ENCODE results near the gene PRDM2. TPM values are rescaled to one million over a fixed set of nuclear protein-coding genes. Genes with fewer than 3 reads are reported as not detected.

The PRDM2 gene
- total RNA-seq, 1 experiment from 2014 or later, result 36.0 TPM

- peak overlapping the region; percentile 51 for H3K4me2 ChIP-seq (ENCODE audit: low read depth, low read length, poor library complexity, severe bottlenecking)
- H3K4me1 ChIP-seq (ENCODE audit: low read length), result peaks cover 50% of the 10 kb centered on the region
- H3K9ac ChIP-seq (ENCODE audit: low read length), result peak overlapping the region; percentile 38
- peaks cover 11% of the 10 kb centered on the region for H4K20me1 ChIP-seq (ENCODE audit: insufficient read depth, low read depth, low read length)
- no peaks in the 10 kb centered on the region for H3K9me2 ChIP-seq (replicated peaks; ENCODE audit: insufficient read depth, low read length)
- H2AFZ ChIP-seq (ENCODE audit: low read length), result peak overlapping the region; percentile 81
- no peaks in the 10 kb centered on the region for H3K79me2 ChIP-seq (ENCODE audit: low read length)
- no peaks in the 10 kb centered on the region for H3K9me3 ChIP-seq (ENCODE audit: low read length)
- DNase-seq, result peak; percentile 86
- no peaks in the 10 kb centered on the region for H3K27me3 ChIP-seq (ENCODE audit: low read length)
- peak overlapping the region; percentile 27 for H3K4me3 ChIP-seq (ENCODE audit: low read length)
- H3K27ac ChIP-seq (ENCODE audit: low read length), result peak overlapping the region; percentile 40
- H3K36me3 ChIP-seq (ENCODE audit: insufficient read depth, low read length), result no peaks in the 10 kb centered on the region
Observed at GRCh38 chr1:13730751-13731482, 30.9 kb downstream of the PRDM2 start.

GRCh38 chr1:13731897-13732296, 31.9 kb downstream of the PRDM2 start:
- peaks cover 50% of the 10 kb centered on the region for H3K4me1 ChIP-seq (ENCODE audit: low read length)
- no peak overlapping the region for H3K4me3 ChIP-seq (ENCODE audit: low read length)
- H2AFZ ChIP-seq (ENCODE audit: low read length), result no peak overlapping the region
- H3K9me3 ChIP-seq (ENCODE audit: low read length), result no peaks in the 10 kb centered on the region
- H3K79me2 ChIP-seq (ENCODE audit: low read length), result no peaks in the 10 kb centered on the region
- no peaks in the 10 kb centered on the region for H3K36me3 ChIP-seq (ENCODE audit: insufficient read depth, low read length)
- H3K9me2 ChIP-seq (replicated peaks; ENCODE audit: insufficient read depth, low read length), result no peaks in the 10 kb centered on the region
- no peak for DNase-seq
- H4K20me1 ChIP-seq (ENCODE audit: insufficient read depth, low read depth, low read length), result peaks cover 1% of the 10 kb centered on the region; the same call in 1 of the 2 replicates
- no peak overlapping the region for H3K27ac ChIP-seq (ENCODE audit: low read length)
- H3K27me3 ChIP-seq (ENCODE audit: low read length), result no peaks in the 10 kb centered on the region
- no peak overlapping the region for H3K9ac ChIP-seq (ENCODE audit: low read length)
- no peak overlapping the region for H3K4me2 ChIP-seq (ENCODE audit: low read depth, low read length, poor library complexity, severe bottlenecking)

GRCh38 chr1:13732971-13733667, 33.1 kb downstream of the PRDM2 start:
- no peaks in the 10 kb centered on the region for H3K27me3 ChIP-seq (ENCODE audit: low read length)
- H3K4me1 ChIP-seq (ENCODE audit: low read length), result peaks cover 54% of the 10 kb centered on the region
- no peaks in the 10 kb centered on the region for H3K36me3 ChIP-seq (ENCODE audit: insufficient read depth, low read length)
- H3K4me2 ChIP-seq (ENCODE audit: low read depth, low read length, poor library complexity, severe bottlenecking), result no peak overlapping the region
- no peaks in the 10 kb centered on the region for H3K9me2 ChIP-seq (replicated peaks; ENCODE audit: insufficient read depth, low read length)
- H3K27ac ChIP-seq (ENCODE audit: low read length), result no peak overlapping the region
- H4K20me1 ChIP-seq (ENCODE audit: insufficient read depth, low read depth, low read length), result no peaks in the 10 kb centered on the region
- H3K79me2 ChIP-seq (ENCODE audit: low read length), result no peaks in the 10 kb centered on the region
- H3K9ac ChIP-seq (ENCODE audit: low read length), result no peak overlapping the region
- no peaks in the 10 kb centered on the region for H3K9me3 ChIP-seq (ENCODE audit: low read length)
- no peak for DNase-seq
- H3K4me3 ChIP-seq (ENCODE audit: low read length), result no peak overlapping the region
- no peak overlapping the region for H2AFZ ChIP-seq (ENCODE audit: low read length)

- no peak overlapping the region for H2AFZ ChIP-seq (ENCODE audit: low read length)
- no peaks in the 10 kb centered on the region for H3K9me2 ChIP-seq (replicated peaks; ENCODE audit: insufficient read depth, low read length)
- no peak overlapping the region for H3K4me2 ChIP-seq (ENCODE audit: low read depth, low read length, poor library complexity, severe bottlenecking)
- H3K9ac ChIP-seq (ENCODE audit: low read length), result no peak overlapping the region
- no peaks in the 10 kb centered on the region for H3K27me3 ChIP-seq (ENCODE audit: low read length)
- peaks cover 50% of the 10 kb centered on the region for H3K4me1 ChIP-seq (ENCODE audit: low read length)
- no peak overlapping the region for H3K27ac ChIP-seq (ENCODE audit: low read length)
- no peak overlapping the region for H3K4me3 ChIP-seq (ENCODE audit: low read length)
- no peaks in the 10 kb centered on the region for H3K79me2 ChIP-seq (ENCODE audit: low read length)
- H3K36me3 ChIP-seq (ENCODE audit: insufficient read depth, low read length), result no peaks in the 10 kb centered on the region
- DNase-seq, result no peak
- no peaks in the 10 kb centered on the region for H3K9me3 ChIP-seq (ENCODE audit: low read length)
- no peaks in the 10 kb centered on the region for H4K20me1 ChIP-seq (ENCODE audit: insufficient read depth, low read depth, low read length)
Observed at GRCh38 chr1:13733711-13734110, 33.7 kb downstream of the PRDM2 start.

GRCh38 chr1:13735168-13735930, 35.4 kb downstream of the PRDM2 start:
- no peak for DNase-seq
- Histone ChIP-seq H3K27ac (ENCODE audit: low read length) (no peak overlapping the region), H4K20me1 (ENCODE audit: insufficient read depth, low read depth, low read length) (no peaks in the 10 kb centered on the region), H3K4me3 (ENCODE audit: low read length) (no peak overlapping the region), H3K9me2 (replicated peaks; ENCODE audit: insufficient read depth, low read length) (no peaks in the 10 kb centered on the region), H3K4me1 (ENCODE audit: low read length) (peaks cover 40% of the 10 kb centered on the region), H3K9ac (ENCODE audit: low read length) (no peak overlapping the region), H3K9me3 (ENCODE audit: low read length) (no peaks in the 10 kb centered on the region), H3K27me3 (ENCODE audit: low read length) (no peaks in the 10 kb centered on the region), H3K36me3 (ENCODE audit: insufficient read depth, low read length) (no peaks in the 10 kb centered on the region), H3K4me2 (ENCODE audit: low read depth, low read length, poor library complexity, severe bottlenecking) (no peak overlapping the region), H2AFZ (ENCODE audit: low read length) (no peak overlapping the region), H3K79me2 (ENCODE audit: low read length) (no peaks in the 10 kb centered on the region)

- Histone ChIP-seq H2AFZ (ENCODE audit: low read length) (no peak overlapping the region), H3K9me3 (ENCODE audit: low read length) (no peaks in the 10 kb centered on the region), H3K4me3 (ENCODE audit: low read length) (no peak overlapping the region), H4K20me1 (ENCODE audit: insufficient read depth, low read depth, low read length) (no peaks in the 10 kb centered on the region), H3K9me2 (replicated peaks; ENCODE audit: insufficient read depth, low read length) (no peaks in the 10 kb centered on the region), H3K9ac (ENCODE audit: low read length) (no peak overlapping the region), H3K4me1 (ENCODE audit: low read length) (peaks cover 24% of the 10 kb centered on the region), H3K27me3 (ENCODE audit: low read length) (no peaks in the 10 kb centered on the region), H3K27ac (ENCODE audit: low read length) (no peak overlapping the region), H3K79me2 (ENCODE audit: low read length) (no peaks in the 10 kb centered on the region), H3K4me2 (ENCODE audit: low read depth, low read length, poor library complexity, severe bottlenecking) (no peak overlapping the region), H3K36me3 (ENCODE audit: insufficient read depth, low read length) (no peaks in the 10 kb centered on the region)
- DNase-seq, result no peak
Observed at GRCh38 chr1:13737398-13737797, 37.4 kb downstream of the PRDM2 start.

GRCh38 chr1:13746342-13746741, 46.4 kb downstream of the PRDM2 start:
- Histone ChIP-seq H3K36me3 (ENCODE audit: insufficient read depth, low read length) (no peaks in the 10 kb centered on the region), H3K27me3 (ENCODE audit: low read length) (no peaks in the 10 kb centered on the region), H3K79me2 (ENCODE audit: low read length) (peaks cover 17% of the 10 kb centered on the region), H3K4me2 (ENCODE audit: low read depth, low read length, poor library complexity, severe bottlenecking) (no peak overlapping the region), H3K9me2 (replicated peaks; ENCODE audit: insufficient read depth, low read length) (no peaks in the 10 kb centered on the region), H3K27ac (ENCODE audit: low read length) (no peak overlapping the region), H3K9me3 (ENCODE audit: low read length) (no peaks in the 10 kb centered on the region), H3K9ac (ENCODE audit: low read length) (no peak overlapping the region), H2AFZ (ENCODE audit: low read length) (no peak overlapping the region), H4K20me1 (ENCODE audit: insufficient read depth, low read depth, low read length) (peaks cover 12% of the 10 kb centered on the region; the same call in 1 of the 2 replicates), H3K4me1 (ENCODE audit: low read length) (peaks cover 20% of the 10 kb centered on the region), H3K4me3 (ENCODE audit: low read length) (no peak overlapping the region)
- DNase-seq, result no peak

All from Karpas-422 (cell line).